Stomach (tissue), 4 donors: ENCODE results near the gene LUZP1.

ENCODE experiments used
- CTCF ChIP-seq, 7 experiments: fragments of 450-650 bp in 4 of 7; fragments of 200-600 bp in 3 of 7; sonication (generic) in 3 of 7; IDR thresholded peaks; one replicate each; pipeline ENCODE4 v1.5.1; 2016 to 2019; ENCODE audit warnings: antibody characterized with exemption in 7 of 7, control low read depth in 2 of 7, mild to moderate bottlenecking in 1 of 7
- EP300 ChIP-seq: sonication (generic); formaldehyde crosslinking; IDR thresholded peaks from one replicate; pipeline ENCODE4 v1.6.1; 2017; ENCODE audit warnings: antibody characterized with exemption

GRCh38 chr1:23097316-23097715 lies 71.3 kb downstream of the LUZP1 start:
- no peak for TF ChIP-seq CTCF (IDR thresholded peaks at IDR 0.05)
- TF ChIP-seq EP300, result no peak
